ENCODE measurements around the gene WDR17. TPM values are rescaled to one million over a fixed set of nuclear protein-coding genes. Genes with fewer than 3 reads are reported as not detected.

The WDR17 gene
- total RNA-seq, 1 donor from 2014 or later = 6.3 TPM

DNA sequence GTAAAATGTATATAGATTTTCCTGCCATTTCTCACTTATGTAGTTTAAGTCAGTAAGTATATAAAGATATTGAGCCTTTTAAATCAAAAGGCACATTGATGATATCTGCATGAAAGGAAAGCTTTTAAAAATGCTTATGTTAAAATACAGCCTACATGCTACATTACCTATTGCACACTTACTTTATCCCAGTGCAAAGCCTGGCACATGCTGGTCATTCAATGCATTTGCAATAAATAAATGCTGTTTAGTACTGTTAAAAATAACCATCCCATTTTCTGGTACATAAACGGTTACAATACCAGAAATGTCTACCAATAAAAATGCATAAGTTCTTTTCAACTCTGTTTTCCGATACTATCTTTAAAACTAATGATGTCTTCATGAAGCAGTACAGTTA lies 151.9 kb downstream of the WDR17 start:
- Mint-ChIP-seq H3K27me3 (ENCODE audit: unreplicated experiment) (no peaks in the 10 kb centered on the region), H3K27ac (ENCODE audit: unreplicated experiment) (no peak overlapping the region), H3K36me3 (ENCODE audit: unreplicated experiment) (no peaks in the 10 kb centered on the region), H3K4me1 (ENCODE audit: low read depth, unreplicated experiment) (no peaks in the 10 kb centered on the region), H3K4me3 (ENCODE audit: unreplicated experiment) (no peak overlapping the region), H3K9me3 (ENCODE audit: unreplicated experiment) (no peaks in the 10 kb centered on the region)
- DNase-seq = no peak
- TF ChIP-seq, protein P1, sequence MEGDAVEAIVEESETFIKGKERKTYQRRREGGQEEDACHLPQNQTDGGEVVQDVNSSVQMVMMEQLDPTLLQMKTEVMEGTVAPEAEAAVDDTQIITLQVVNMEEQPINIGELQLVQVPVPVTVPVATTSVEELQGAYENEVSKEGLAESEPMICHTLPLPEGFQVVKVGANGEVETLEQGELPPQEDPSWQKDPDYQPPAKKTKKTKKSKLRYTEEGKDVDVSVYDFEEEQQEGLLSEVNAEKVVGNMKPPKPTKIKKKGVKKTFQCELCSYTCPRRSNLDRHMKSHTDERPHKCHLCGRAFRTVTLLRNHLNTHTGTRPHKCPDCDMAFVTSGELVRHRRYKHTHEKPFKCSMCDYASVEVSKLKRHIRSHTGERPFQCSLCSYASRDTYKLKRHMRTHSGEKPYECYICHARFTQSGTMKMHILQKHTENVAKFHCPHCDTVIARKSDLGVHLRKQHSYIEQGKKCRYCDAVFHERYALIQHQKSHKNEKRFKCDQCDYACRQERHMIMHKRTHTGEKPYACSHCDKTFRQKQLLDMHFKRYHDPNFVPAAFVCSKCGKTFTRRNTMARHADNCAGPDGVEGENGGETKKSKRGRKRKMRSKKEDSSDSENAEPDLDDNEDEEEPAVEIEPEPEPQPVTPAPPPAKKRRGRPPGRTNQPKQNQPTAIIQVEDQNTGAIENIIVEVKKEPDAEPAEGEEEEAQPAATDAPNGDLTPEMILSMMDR (IDR thresholded peaks at IDR 0.05; ENCODE audit: partially characterized antibody, unreplicated experiment) = no peak

GRCh38 chr4:176222149-176222548 lies 156.5 kb downstream of the WDR17 start:
- Mint-ChIP-seq H3K36me3 (ENCODE audit: unreplicated experiment) (no peaks in the 10 kb centered on the region), H3K27ac (ENCODE audit: unreplicated experiment) (no peak overlapping the region), H3K9me3 (ENCODE audit: unreplicated experiment) (no peaks in the 10 kb centered on the region), H3K4me1 (ENCODE audit: low read depth, unreplicated experiment) (peaks cover 2% of the 10 kb centered on the region), H3K27me3 (ENCODE audit: unreplicated experiment) (no peaks in the 10 kb centered on the region), H3K4me3 (ENCODE audit: unreplicated experiment) (no peak overlapping the region)
- no peak for DNase-seq
- TF ChIP-seq, protein P1 (IDR thresholded peaks at IDR 0.05; ENCODE audit: partially characterized antibody, unreplicated experiment) = no peak

DNA sequence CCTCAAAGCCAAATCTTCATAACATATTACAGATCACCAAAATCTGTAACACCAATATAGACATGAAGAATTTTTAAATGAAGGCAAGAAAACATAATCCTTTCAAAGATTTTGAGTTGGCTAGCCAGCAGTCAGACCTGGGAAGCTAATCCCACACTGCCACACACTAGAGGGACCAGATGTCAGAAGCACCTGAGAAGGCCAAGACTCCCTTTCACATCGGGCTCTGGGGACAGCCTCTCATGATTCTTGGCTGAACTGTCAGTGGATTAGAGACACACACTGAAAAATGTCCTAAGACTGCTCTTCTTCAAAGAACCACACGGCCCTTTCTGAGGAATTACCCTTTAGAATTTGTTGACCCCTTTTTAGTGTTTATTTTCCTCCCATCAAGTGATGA lies 157.9 kb downstream of the WDR17 start:
- TF ChIP-seq, protein P1 (IDR thresholded peaks at IDR 0.05; ENCODE audit: partially characterized antibody, unreplicated experiment) = no peak
- Mint-ChIP-seq H3K27ac (ENCODE audit: unreplicated experiment) (no peak overlapping the region), H3K4me3 (ENCODE audit: unreplicated experiment) (no peak overlapping the region), H3K9me3 (ENCODE audit: unreplicated experiment) (no peaks in the 10 kb centered on the region), H3K4me1 (ENCODE audit: low read depth, unreplicated experiment) (peaks cover 2% of the 10 kb centered on the region), H3K36me3 (ENCODE audit: unreplicated experiment) (no peaks in the 10 kb centered on the region), H3K27me3 (ENCODE audit: unreplicated experiment) (no peaks in the 10 kb centered on the region)
- no peak for DNase-seq

DNA sequence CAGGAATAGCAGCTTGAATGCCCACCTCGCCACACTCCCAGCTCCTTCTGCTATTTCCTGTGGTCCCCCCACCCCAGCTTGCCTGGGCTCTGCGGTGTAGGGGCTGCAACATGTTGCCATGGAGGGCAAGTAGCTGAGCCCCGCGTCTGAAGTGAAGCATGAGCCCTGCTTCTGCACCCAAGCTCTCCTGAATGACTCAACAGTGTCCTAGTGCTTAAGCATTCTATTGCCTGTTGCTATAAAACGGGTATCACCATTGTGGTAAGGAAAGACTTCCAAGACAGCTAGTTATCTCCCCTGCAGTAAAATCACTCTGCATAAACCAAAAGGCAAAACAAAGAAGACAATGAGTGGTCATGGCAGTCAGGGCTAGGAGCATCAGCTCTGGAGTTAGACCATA lies 161.1 kb downstream of the WDR17 start:
- Mint-ChIP-seq H3K27me3 (ENCODE audit: unreplicated experiment) (no peaks in the 10 kb centered on the region), H3K27ac (ENCODE audit: unreplicated experiment) (no peak overlapping the region), H3K36me3 (ENCODE audit: unreplicated experiment) (no peaks in the 10 kb centered on the region), H3K4me1 (ENCODE audit: low read depth, unreplicated experiment) (peaks cover 8% of the 10 kb centered on the region), H3K9me3 (ENCODE audit: unreplicated experiment) (no peaks in the 10 kb centered on the region), H3K4me3 (ENCODE audit: unreplicated experiment) (no peak overlapping the region)
- TF ChIP-seq, protein P1 (IDR thresholded peaks at IDR 0.05; ENCODE audit: partially characterized antibody, unreplicated experiment) = no peak
- no peak for DNase-seq

GRCh38 chr4:176229645-176230044 lies 164.0 kb downstream of the WDR17 start:
- H3K9me3 Mint-ChIP-seq (ENCODE audit: unreplicated experiment) = no peaks in the 10 kb centered on the region
- TF ChIP-seq, protein P1 (IDR thresholded peaks at IDR 0.05; ENCODE audit: partially characterized antibody, unreplicated experiment) = no peak
- H3K4me1 Mint-ChIP-seq (ENCODE audit: low read depth, unreplicated experiment) = peaks cover 8% of the 10 kb centered on the region
- H3K27me3 Mint-ChIP-seq (ENCODE audit: unreplicated experiment) = no peaks in the 10 kb centered on the region
- no peaks in the 10 kb centered on the region for H3K36me3 Mint-ChIP-seq (ENCODE audit: unreplicated experiment)
- H3K27ac Mint-ChIP-seq (ENCODE audit: unreplicated experiment) = no peak overlapping the region
- DNase-seq = no peak
- H3K4me3 Mint-ChIP-seq (ENCODE audit: unreplicated experiment) = no peak overlapping the region

Other genes with a start within 250 kb of the WDR17 start
- gene SPATA4, start 129.7 kb downstream of the WDR17 start, total RNA-seq (ENCODE audit: unreplicated experiment) = not detected
- gene ASB5, start 203.4 kb downstream of the WDR17 start, total RNA-seq (ENCODE audit: unreplicated experiment) = not detected